Amygdala (tissue), 56 donors: ENCODE data around the gene TTC28.
"Not testable (repeated sequence)": the region's sequence is repeated elsewhere in the genome, so short reads cannot be mapped to it uniquely, and the experiment has no call there.

Experiments used
- DNase-seq, 56 donors: peaks; one replicate each; lab custom pipeline; 2025; lab: John Stamatoyannopoulos, UW

Gene TTC28

DNA sequence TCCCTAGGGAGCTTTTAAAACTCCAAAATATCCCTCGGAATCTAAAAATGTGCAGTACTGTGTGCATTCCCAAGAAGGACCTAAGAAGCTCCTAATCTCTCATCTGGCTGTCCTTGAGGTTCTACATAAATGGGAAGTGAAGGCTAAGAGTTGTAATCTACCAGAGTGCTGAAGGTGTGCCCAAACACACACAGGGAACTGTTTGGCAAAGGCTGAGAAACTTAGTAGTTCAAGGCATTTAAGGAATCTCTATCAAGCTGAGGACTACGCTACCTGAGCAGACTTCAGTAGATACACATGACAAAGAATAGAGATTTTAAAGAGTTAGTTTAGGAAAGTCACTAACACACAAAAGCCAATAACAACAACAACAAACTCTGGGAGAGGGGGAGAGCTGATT lies 71.1 kb downstream of the TTC28 start:
- DNase-seq: no peak

- DNase-seq: no peak
Measured at GRCh38 chr22:28607795-28608194, 71.8 kb downstream of the TTC28 start.

GRCh38 chr22:28604966-28605761 lies 74.5 kb downstream of the TTC28 start:
- DNase-seq: no peak

DNA sequence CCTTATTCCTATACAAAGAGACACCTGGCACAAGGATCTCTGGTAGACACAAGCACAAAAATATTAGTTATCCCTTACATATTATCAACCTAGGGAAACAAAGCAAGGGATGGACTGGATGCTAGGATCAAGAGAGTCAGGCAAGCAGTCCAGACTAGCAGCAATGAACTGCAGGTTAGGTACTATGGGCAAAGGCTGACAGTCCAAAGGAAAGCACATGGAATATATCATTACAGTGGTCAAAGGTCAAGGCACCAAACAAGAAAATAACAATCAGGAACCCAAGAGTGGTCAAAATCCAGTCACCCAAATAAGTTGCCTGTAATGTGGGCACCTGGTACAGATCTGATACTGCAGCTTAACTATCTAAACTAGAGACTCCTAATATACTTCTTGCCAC lies 77.7 kb downstream of the TTC28 start:
- DNase-seq: no peak

- peak in 1 of 56 donors; percentile 53 for DNase-seq
Measured at GRCh38 chr22:28600546-28601143, 79.0 kb downstream of the TTC28 start.

DNA sequence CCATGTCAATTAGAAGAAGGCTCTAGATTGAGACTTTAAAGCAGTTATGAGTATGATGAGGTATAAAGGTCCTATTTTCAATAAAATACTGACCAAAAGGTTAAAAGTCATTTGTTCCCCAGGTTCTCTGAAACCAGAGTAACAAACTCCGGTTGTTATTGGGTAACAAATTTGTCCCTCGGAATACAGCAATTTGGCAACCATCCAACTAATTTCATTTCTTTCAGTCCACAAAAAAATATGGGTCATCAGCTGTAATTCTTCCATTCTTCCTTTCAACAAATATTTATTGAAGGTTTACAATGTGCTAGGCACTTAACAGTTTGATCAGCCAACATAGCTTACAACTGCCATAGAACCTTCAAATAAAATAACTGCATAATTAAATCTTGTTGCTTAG lies 79.9 kb downstream of the TTC28 start:
- no peak for DNase-seq

- no peak for DNase-seq
Measured at GRCh38 chr22:28597665-28598064, 82.0 kb downstream of the TTC28 start.

DNA sequence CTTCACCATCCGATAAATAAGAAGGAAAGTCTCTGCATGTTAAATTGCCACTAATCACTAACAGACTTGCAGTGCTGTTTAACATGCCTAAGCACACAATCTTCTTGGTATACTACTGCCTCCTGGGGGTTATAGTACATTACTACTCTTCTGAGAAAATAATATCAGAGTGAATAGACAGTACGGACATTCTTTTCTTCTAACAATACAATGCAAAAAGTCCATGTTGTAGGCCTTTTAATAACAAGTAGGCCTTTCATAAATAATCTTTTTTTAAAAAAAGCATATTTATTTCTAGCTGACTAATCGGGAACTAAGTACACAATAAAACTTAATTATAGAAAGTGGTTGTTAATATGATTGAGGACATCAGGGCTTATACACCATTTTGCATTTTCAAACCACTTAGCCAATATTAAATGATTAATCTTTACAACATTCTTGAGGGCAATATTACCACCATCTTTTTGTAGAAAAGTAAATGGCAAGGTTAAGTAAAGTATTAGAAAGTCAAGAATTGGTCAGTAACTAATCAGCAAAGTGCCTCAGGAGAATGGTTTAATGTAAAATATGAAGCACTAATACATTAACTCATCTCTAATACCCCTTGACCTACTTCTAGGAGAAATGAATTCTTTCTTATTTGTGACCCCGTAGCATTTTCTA lies 84.7 kb downstream of the TTC28 start:
- peak in 1 of 56 donors; percentile 85 for DNase-seq

- no peak for DNase-seq
Measured at GRCh38 chr22:28594076-28594796, 85.4 kb downstream of the TTC28 start.

GRCh38 chr22:28593299-28593698 lies 86.3 kb downstream of the TTC28 start:
- no peak for DNase-seq

GRCh38 chr22:28589102-28589750 lies 90.4 kb downstream of the TTC28 start:
- DNase-seq: no peak

- DNase-seq: no peak
Measured at GRCh38 chr22:28585324-28585723, 94.3 kb downstream of the TTC28 start.

DNA sequence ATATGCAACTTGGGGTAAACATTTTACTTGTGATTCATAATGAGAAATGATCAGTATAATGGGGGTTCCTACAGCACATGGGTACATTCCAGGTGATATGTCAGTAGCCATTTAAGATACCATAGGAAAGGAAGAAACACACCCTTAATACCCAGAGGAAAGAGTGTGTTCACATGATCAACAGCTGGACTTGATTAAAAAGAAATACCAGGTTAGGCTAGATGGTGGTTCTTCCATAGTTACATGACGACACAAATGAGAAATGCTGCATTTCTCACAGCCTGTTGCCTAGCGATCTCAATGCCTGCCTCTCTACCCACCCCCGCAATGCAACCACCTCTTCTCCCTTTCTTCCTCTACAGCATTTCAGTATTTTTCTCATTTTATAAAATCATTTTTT lies 96.8 kb downstream of the TTC28 start:
- no peak for DNase-seq

DNA sequence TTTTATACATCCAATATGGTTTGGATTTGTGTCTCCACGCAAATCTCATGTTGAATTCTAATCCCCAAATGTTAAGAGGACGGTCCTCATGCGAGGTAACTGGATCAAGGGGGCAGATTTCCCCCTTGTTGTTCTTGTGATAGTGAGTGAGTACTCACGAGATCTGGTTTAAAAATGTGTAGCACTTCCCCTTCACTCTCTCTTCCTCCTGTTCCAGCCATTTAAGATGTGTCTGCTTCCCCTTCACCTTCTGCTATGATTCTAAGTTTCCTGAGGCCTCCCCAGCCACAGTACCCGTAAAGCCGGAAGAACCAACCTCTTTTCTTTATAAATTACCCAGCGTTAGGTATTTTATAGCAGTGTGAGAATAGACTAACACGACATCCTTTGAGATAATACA lies 98.6 kb downstream of the TTC28 start:
- no peak for DNase-seq

- no peak for DNase-seq
Measured at GRCh38 chr22:28576162-28576561, 103.5 kb downstream of the TTC28 start.

GRCh38 chr22:28574159-28574788 lies 105.4 kb downstream of the TTC28 start:
- no peak for DNase-seq

GRCh38 chr22:28570696-28571373 lies 108.8 kb downstream of the TTC28 start:
- no peak for DNase-seq

GRCh38 chr22:28568974-28569373 lies 110.7 kb downstream of the TTC28 start:
- not testable (repeated sequence) for DNase-seq

- DNase-seq: no peak
Measured at GRCh38 chr22:28568099-28568498, 111.5 kb downstream of the TTC28 start.
